SKM-1 (cell line): ENCODE results near the gene GRK6.
A peak's percentile ranks its signal among the peaks of the same experiment; 100 is the strongest.

Experiments
- DNase-seq: peaks from one replicate; lab custom pipeline; 2025; ENCODE audit not compliant: unreplicated experiment; lab: John Stamatoyannopoulos, UW

Gene GRK6

GRCh38 chr5:177439518-177440053, 13.1 kb downstream of the GRK6 start:
- DNase-seq = no peak

- no peak for DNase-seq
Measured at GRCh38 chr5:177440211-177440989, 13.9 kb downstream of the GRK6 start.

GRCh38 chr5:177440990-177441780, 14.7 kb downstream of the GRK6 start:
- no peak for DNase-seq

- no peak for DNase-seq
Measured at GRCh38 chr5:177442066-177442826, 15.8 kb downstream of the GRK6 start.

DNA sequence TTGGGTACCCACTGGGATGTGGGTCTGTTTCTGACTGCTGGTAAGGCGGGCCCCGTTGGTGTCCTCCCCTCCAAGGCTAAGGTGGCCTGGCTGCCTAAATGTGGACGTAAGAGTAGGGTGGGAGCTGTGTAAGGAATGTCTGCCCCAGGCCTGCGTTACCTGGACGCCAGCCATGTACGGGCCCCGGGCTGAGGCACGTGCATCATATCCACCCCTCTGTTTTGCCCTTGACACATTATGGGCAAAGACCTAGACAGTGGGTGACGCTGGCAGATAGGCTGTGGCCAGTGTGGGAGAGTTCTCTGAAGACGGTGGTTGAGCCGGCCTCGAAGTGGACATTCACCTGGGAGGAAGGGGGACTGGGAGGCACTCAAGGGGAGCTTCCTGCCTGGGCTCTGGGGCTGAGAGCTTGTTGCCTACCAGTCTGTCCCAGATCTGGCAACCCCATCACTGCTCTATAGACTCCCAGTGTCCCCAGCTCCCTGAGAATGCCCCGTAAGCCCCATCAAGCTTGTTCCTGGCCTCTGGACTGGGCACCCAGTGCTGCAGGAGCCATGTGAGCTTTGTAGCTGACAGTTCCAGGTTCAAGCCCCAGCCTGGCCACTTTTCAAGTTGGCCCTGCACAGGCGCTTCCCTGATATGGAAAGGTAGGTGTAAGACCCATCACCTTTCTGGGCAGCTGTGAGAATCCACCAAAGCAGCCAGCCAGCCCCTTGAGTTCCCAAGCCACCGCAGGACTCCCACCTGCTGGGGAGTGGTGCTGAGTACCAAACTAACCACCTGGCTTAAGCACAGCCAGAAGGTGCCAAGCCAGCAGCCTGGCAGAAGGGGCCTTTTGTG, 16.9 kb downstream of the GRK6 start:
- no peak for DNase-seq

- DNase-seq = no peak
Measured at GRCh38 chr5:177444106-177445051, 17.9 kb downstream of the GRK6 start.

DNA sequence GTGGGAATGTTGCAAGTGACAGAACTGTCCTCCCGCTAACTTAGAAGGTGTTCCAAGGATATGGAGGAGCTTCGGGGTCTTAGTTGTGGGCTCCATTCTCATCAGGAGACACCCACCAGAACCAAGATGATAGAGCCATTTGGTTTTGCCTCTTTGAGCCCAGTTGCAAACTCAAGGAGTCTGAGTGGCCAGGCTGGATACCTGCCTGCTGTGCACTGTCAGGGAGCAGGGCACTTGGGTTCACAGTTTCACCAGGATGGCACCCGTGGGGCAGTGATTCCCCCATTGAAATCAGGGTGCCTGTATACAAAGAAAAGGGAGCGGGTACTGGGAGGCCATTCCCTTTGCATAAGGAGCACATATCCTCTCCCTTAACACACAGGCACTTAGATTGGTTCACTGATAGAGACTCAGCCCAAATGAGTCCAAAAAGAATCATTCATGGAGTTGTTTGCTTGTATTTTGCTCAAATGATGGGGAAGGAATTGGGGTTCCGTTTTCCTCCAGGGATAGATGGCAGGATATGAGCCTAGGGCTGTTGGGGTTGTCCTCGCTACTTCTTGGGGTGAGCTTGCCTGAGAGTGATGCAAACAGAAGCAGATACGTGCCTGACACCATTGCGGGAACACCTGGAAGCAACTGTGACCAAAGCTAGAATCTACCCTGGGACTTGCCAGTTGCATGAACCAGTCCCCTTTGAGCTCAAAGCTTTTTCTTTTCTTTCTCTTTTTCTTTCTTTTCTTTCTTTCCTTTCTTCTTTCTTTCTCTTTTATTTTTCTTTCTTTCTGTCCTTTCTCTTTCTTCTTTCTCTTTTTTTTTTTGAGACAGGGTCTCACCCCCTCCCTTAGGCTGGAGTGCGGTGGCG, 18.8 kb downstream of the GRK6 start:
- DNase-seq = no peak

DNA sequence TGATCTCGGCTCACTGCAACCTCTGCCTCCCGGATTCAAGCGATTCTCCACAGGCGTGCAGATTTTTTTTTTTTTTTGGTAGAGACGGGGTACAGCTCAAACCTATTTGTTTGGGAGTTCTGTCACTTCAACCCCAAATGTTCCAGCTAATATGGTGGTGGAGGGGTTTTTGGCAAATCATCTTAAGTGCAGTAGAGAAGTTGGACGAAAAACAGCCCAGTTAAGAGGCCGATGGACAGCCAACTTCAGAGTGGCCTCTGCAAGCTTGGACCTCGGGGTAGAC, 19.4 kb downstream of the GRK6 start:
- no peak for DNase-seq

GRCh38 chr5:177446200-177447065, 20.0 kb downstream of the GRK6 start, which contains the start of gene PRR7:
Gene PRR7 (plus strand): TSS chr5:177446814. CDS start chr5:177455068, 8,254 bp downstream.
- peak; percentile 32 for DNase-seq

DNA sequence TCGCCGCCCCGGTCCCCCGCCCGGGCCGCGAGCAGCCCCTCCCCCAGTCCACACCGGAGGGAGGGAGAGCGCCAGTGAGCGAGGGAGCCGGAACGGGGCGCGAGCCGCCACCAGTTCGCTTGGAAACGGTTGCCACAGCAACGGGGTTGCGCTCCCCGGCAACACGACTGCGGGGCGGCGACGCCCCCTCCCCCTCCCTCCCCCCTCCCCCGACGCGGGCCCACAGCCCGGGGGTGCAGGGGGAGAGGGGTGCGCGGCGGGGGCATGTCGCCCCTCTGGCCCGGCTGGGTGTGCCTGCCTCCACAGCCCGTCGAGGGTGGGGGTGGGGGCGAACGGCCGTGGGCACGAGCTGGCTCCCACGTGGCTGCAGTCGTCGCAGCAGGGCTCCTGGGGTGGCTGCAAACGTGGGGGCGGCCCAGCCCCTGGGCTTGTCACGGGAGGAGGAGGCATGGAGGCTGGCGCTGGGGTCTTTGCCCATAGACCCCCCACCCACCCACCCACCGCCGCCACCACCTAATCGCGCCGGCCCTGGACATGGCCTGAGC, 20.7 kb downstream of the GRK6 start:
- peak; percentile 24 for DNase-seq

DNA sequence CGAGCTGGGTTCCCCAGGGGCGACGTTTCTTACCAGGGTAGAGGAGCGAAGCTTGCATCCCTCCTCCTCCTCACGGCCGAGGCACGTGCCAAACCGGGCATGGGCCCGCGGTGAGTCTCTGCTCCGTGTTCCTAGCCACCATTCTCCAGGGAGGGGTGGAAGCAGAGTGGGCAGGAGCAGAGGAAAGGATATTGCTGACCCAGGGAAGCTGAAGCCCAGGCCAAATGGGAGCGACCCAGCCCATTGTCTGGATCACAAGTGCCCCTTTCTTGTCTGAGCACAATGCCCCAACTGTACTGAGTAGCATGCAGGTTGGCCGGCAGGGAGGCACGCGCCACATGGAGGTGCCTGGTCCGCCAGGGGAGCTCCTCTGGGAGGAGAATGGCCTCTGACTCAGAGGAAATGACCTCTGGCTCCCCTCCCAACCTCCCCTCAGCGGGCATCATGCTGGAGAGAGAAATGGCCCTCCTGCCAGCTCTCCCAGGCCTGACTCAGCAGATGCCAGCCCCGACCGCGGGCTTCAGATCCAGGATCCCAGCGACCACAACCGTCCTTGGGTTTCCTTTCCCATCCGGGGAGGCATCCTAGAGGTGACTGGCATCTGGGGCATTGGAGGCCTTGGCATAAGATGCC, 21.3 kb downstream of the GRK6 start:
- DNase-seq = no peak

GRCh38 chr5:177448244-177448950, 21.9 kb downstream of the GRK6 start:
- no peak for DNase-seq

- no peak for DNase-seq
Measured at GRCh38 chr5:177449140-177450061, 22.9 kb downstream of the GRK6 start.

DNA sequence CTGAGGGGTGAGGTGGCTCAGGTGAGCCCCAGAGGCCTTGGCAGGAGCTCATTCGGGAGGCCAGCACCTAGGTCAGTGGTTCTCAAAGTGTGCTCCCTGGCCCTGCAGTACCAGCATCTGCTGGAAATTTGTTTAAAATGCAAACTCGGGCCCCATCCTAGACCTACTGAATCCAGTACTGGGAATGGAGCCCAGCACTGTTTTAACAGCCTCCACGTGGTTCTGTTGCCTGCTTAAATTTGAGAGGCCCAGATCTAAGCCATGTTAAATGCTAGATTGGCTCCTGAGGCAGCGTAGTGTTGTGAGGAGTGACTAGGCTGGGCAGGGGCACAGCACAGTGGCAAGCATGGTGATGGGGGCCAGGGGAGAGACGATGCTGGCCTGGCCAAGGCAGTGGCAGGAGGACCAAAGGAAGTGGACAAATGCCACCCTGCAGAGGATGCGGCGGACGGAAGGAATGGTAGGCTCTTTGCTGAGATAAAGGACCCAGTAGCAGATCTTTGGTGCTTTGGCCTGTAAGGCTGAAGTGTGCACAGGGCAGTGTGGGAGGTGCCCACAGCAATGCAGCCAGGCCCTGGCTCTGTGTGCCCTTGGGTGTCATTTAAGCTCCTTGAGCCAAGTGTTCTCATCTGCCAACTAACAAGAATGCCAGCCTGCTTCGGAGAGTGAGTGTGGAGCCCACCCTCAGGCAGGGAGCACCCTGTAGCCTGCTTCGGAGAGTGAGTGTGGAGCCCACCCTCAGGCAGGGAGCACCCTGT, 24.4 kb downstream of the GRK6 start:
- no peak for DNase-seq
